NCI-H82 treated with DMSO at 0.1 percent for 48 hours (cell line): ENCODE measurements around the gene SLC2A11.
"Not testable (repeated sequence)": the region's sequence is repeated elsewhere in the genome, so short reads cannot be mapped to it uniquely, and the experiment has no call there.

ENCODE experiments used
- DNase-seq: peaks from one replicate; lab custom pipeline; 2025; ENCODE audit not compliant: unreplicated experiment; lab: John Stamatoyannopoulos, UW

SLC2A11 gene

GRCh38 chr22:23845265-23846080 lies 12.2 kb upstream of the SLC2A11 start:
- DNase-seq, result no peak

GRCh38 chr22:23846081-23846469 lies 11.6 kb upstream of the SLC2A11 start:
- no peak for DNase-seq

DNA sequence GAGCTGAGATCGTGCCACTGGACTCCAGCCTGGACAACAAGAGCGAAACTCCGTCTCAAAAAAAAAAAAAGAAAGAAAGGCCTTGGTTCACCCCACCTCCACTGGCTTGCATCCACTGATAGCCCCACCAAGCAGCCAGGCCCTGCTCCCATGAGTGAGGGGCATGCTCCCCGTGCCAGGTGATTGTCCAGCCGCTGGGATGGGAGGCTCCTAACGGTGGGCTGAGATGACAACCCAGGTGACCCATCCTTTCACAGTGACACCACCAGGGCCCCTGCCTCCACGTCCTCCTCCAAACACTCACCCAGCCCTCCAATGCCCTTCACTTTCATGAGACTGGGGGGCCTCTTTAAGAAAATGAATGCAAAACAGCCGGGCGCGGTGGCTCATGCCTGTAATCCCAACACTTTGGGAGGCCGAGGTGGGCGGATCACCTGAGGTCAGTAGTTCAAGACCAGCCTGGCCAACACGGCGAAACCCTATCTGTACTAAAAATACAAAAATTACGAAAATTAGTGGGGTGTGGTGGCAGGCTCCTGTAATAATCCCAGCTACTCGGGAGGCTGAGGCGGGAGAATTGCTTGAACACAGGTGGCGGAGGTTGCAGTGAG lies 10.3 kb upstream of the SLC2A11 start:
- DNase-seq, result no peak

DNA sequence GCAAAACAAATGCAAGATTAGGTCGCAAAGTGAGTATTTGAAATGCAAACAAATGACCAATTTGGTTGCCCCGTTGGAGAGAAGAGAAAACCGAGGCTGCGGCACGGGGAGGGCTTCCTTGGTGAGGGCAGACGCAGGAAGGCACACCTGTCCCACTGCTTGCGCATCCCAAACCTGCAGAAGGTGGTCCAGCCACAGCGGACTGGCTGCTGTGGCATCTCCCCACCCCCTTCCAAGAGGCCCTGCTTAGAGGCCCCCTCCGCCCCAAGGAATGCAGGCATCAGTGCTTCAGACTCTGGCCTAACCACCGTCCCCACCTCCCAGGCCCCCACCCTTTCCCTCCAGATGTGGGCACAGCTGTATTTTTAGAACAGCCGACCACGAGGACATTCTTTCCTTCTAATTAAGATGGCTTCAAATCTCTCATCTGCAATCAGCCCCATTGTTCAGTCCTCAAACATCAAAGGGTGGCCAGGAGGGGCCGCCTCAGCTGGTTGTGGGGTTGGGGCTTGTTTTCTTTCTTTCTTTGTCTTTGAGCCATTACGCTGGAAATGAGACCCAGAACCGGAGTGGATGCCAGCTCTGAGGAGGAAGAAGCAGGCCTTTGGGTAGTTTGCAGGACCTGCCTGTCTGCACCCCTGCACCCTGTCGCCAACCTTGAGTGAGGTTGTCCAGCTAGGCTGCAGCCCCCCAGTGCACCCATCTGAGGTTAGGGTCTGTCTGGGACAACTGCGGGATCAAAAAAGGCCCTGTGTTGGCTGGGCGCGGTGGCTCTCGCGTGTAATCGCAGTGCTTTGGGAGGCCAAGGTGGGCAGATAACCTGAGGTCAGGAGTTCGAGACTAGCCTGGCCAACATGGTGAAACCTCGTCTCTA lies 9.4 kb upstream of the SLC2A11 start:
- DNase-seq, result no peak

GRCh38 chr22:23849009-23850006 lies 8.4 kb upstream of the SLC2A11 start:
- peak; percentile 39 for DNase-seq

GRCh38 chr22:23850136-23850611 lies 7.5 kb upstream of the SLC2A11 start:
- no peak for DNase-seq

DNA sequence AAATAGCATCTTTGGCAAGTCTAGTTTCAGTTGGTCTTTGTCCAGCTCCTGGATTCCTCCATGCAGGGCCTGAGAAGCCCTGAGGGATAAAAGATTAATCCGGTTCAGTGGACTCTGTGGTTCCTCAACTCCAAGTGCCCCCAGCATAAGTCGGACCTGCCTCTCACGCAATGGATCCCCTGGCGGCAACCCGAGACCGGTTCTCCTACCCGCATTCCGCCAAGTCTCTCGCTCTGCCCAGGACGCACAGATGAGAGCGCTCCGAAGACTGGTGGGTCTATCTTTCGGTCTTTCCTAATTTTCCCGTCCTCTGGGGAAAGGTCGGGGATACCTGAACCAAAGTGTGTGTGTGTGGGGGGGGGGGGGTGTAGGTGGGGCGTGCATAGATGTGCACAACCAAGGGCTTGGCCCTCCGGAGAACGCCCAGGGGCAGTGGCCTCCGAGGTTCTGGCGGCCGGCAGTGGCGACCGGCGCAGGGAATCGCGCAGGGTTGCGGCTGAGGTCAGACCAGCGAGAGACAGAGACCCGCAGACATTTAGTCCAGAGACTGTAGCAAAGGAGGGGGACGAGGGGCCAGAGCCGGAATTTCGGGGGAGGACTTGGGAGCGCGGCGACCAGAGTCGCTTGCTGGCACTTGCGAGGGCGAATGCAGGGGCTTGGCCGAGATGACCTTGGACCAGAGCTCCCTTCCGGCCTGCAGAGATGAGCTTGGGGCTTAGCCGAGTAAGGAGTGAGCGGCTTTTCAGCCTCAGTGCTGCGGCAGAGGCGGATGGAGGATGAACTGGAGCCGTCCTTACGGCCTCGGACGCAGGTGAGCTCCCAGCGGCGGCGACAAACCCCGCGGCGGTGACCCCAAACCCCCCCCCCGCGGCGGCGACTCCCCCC lies 712 bp upstream of the SLC2A11 start:
- DNase-seq, result peak; percentile 29

DNA sequence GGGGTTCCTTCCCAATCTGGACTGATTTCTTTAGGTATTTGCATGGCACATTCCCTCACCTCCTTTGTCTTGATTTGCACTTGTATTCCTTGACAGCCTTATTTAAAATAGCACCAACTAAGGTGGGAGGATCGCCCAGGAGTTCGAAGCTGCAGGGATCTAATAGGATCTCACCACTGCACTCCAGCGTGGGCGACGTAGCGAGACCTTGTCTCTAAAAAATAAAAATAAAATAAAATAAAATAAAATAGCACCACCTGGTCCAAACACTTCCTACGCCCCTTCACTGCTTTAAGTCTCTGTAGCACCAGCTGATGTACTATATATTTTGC lies 775 bp downstream of the SLC2A11 start:
- DNase-seq, result no peak

DNA sequence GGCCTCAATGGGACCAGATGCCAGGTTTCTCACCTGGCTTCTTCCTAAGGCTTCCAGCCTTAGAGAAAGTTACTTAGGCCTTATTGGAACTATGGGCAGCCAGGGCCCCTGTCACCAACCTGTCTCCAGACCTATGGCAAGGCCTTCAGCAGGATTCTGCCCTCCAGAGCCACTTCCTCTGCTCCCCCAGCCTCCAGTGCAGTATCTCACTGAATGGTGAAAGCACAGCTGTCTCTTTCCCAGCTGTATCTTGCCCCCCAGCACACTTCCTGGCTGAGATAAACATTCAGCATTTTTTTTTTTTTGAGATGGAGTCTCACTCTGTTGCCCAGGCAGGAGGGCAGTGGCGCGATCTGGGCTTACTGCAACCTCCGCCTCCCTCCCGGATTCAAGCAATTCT lies 1.5 kb downstream of the SLC2A11 start:
- DNase-seq, result no peak

GRCh38 chr22:23860187-23860586 lies 2.5 kb downstream of the SLC2A11 start:
- not testable (repeated sequence) for DNase-seq

- DNase-seq, result no peak
These were observed 4.4 kb downstream of the SLC2A11 start for GRCh38 chr22:23862103-23862502.

- not testable (repeated sequence) for DNase-seq
These were observed 7.0 kb downstream of the SLC2A11 start for GRCh38 chr22:23864499-23865154.

DNA sequence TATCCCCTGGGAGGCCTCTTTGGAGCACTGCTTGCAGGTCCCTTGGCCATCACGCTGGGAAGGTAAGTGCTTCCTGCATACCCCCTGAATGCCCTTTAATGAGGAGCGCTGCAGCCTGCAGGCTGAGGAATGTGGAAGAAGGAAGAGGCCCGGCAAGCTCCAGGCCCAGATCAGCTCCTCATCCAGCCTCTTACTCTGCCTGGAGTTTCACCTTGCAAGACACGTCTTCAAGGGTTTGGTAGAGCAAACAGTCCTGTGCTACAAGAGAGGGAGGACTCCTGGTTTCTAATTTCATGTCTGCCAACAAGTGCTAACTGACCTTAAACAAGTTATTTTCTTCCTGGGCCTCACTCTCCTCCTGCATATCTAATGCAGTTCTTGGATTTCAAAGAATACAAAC lies 10.9 kb downstream of the SLC2A11 start:
- DNase-seq, result no peak

DNA sequence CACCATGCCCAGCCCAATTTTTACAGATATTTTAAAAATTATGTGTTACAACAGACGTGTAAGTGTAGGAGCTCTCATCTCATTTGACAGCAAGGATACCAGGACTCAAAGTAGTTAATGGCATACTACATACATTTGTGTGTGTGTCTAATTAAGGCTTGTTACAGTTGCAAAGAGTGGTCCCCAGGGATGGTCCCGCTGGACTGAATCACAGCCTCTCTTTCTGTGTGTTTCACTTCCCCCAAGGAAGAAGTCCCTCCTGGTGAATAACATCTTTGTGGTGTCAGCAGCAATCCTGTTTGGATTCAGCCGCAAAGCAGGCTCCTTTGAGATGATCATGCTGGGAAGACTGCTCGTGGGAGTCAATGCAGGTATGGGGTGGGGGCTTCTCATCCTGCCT lies 17.2 kb downstream of the SLC2A11 start:
- no peak for DNase-seq

GRCh38 chr22:23875801-23876200 lies 18.1 kb downstream of the SLC2A11 start:
- no peak for DNase-seq

GRCh38 chr22:23877566-23877965 lies 19.9 kb downstream of the SLC2A11 start:
- DNase-seq, result no peak

- no peak for DNase-seq
These were observed 20.5 kb downstream of the SLC2A11 start for GRCh38 chr22:23878219-23878618.

GRCh38 chr22:23882370-23882769 lies 24.7 kb downstream of the SLC2A11 start:
- DNase-seq, result no peak

DNA sequence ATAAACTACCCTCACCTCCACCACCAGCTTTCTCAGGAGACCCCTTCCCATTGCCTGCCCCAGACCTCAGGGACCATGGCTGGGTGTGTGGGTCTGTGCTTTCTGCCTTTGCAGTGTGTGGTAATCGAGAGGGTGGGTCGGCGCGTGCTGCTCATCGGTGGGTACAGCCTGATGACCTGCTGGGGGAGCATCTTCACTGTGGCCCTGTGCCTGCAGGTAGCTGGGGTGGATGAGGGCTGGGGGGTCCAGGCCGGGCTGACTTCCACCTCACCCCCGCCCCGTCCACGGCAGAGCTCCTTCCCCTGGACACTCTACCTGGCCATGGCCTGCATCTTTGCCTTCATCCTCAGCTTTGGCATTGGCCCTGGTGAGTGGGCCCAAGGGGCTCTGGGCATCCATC lies 26.0 kb downstream of the SLC2A11 start:
- DNase-seq, result no peak
